Activated CD4-positive, CD25-positive, alpha-beta regulatory T cell treated with anti-CD3 and anti-CD28 coated beads, Interleukin-2, amount 50 U/mL, for 16 hours (primary cell): ENCODE data around the gene APOH.

Experiments
- DNase-seq: peaks from one replicate; pipeline ENCODE4 v3.0.0-alpha.2; 2020; ENCODE audit warnings: low read depth, low spot score

The APOH gene

DNA sequence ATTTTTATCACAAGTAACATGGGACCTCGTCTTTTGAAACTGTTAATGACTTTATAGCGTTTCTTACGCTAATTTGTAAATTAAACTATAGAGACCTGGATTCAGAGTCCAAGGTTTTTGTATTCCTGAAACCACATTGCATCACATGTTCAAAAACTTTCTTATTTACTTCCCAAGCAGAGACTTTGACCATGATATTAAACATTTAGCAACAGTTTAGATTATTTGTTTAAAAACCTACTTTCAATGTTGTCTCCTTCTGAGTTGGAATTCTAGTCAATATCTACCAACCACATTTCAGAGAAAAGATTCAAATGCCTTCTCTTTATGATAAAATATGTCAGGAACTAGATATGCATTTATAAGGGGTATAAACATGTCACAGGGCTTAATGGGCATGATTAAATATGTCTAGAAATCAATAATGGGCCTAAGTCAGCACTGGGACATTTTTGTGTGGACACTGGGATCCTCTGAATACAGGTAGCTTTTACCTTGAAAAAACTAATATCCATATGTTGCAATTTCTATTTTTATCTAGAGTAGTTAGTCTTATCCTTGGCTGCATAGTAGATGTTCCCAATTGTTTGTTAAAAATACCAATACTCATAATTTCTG, 6.3 kb upstream of the APOH start:
- no peak for DNase-seq

- no peak for DNase-seq
Observed at GRCh38 chr17:66234611-66235010, 5.4 kb upstream of the APOH start.

- no peak for DNase-seq
Observed at GRCh38 chr17:66233023-66233753, 4.0 kb upstream of the APOH start.

DNA sequence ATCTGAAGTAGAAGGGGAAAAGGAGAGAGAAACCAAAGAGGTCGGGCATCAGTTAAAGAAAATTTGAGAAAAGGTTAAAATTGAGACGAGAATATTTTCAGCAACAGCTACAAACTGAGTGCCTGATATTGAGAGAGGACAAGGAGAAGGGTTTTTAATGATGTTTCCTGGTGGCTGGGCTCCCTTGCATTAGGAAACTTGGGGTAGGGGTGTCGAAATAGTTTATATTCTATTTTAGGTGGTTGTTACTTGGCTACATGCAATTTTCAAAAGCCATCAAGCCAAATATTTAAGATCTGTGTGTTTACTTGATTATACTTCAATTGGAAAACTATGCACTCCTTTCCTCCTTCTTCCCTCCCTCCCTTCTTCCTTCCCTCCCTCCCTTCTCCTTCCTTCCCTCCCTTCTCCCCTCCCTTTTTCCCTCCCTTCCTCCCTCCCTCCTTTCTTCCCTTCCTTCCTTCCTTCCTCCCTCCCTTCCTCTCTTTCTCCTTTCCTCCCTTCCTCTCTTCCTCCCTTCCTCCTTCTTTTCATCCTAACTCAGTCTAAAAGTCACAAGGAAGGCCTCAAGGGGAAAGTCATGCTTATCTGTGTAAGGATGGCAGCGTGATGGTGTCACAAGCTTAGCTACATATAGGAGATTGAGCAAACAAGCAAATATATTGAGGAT, 1.8 kb upstream of the APOH start:
- DNase-seq = no peak

GRCh38 chr17:66229783-66230538, 746 bp upstream of the APOH start:
- no peak for DNase-seq

GRCh38 chr17:66227212-66228045, 1.8 kb downstream of the APOH start:
- DNase-seq = no peak

DNA sequence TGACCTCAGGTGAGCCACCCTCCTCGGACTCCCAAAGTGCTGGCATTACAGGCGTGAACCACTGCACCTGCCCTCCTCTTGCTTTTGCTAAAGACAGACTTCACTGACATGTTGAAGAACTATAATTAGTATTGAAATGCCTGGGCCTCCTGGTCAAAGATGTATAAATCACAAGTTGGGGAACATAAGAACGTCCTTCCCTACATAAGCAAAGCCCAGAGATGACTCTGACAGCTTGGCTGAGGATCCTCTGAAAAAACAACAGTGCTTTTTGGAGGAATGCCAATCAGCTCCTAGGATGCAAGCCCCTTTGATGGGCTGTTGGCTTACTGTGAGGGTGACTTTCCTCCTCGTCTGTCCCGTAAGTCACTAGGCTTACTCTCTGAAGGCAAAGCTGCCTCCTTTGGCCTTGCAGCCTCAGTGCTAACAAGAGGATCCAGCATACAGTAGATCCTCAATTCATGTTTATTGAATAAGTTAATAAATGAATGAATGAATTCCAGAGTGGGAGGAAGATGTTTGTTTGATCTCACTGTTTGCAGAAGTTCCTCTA, 6.3 kb downstream of the APOH start:
- DNase-seq = no peak

DNA sequence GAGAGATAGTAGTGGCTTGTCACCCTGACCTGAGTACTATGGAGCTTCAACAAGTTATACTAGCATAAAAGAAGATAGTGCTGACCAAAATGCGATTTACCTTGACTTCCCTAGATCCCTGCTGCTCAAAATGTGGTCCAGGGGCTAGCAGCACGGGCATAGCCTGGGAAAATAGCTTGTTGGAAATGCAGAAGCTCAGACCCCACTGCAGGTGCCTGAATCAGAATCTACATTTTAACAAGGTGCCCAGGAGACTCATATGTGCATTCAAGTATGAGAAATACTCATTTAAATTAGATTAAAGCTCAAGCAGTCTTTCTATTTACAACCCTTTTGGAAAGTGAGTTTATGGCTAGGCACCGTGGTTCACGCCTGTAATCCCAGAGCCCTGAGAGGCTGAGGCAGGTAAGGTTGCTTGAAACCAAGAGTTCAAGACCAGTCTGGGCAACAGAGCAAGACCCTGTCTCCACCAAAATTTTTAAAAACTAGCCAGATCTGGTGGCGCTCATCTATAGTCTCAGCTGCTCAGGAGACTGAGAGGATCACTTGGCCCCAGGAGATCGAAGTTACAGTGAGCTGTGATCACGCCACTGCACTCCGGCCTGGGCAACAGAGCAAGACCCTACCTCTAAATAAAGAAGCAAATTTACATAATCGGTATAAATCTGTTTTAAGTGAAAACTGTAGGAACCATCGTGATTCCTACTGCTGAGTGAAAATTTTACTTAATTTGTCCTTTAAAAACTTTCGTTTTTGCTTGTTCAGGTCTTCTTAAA, 7.3 kb downstream of the APOH start:
- no peak for DNase-seq

DNA sequence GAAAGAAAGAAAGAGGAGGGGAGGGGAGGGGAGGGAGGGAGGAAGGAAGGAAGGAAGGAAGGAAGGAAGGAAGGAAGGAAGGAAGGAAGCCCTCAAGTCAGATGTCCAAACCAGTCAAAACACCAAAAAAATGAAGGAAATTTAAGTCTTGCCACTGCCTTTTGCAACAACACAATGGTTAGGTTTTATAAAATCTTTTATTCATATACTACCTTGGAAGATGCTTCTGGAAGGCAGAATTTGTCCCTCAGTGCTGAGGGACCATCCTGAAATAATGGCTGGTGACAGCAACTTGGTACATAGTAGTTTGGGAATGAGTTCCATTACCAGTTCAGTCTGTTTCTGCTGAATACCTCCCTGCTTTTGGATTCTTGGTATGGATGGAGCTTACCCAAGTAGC, 7.9 kb downstream of the APOH start:
- no peak for DNase-seq

DNA sequence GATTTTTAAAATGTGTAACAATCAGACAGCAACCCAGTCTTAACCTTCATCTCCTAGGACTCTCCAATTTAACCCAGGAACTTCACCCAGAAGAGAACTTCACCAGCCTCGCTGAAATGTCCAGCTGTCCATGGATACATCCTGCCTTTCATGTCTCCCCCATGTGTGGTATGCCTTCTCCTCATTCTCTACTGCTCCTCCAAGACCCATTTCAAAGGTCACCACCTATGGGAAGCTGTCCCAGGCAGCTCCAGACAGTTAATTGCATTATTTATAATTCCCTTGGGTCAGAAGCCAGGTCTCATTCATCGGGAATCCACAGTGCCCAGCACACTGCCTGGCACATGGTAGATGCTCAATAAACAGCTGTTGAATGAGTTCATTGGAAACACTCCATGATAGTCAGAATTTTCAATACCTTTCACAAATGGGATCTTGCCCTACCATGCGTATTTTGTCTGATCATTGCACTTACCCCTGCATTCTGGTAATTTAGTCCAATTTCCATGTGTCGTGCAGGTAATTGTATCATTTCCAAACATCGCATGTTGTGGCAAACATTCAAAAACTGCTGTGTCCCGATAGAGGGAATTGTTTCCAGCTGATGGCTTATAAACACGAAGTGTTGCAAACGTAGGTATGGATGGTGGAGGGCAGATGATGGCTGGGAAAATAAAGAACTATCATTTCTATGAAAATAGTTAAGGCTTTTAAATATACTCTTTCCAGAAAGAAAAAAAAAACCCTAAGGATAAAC, 9.0 kb downstream of the APOH start:
- no peak for DNase-seq

- no peak for DNase-seq
Observed at GRCh38 chr17:66215529-66215911, 13.7 kb downstream of the APOH start.

GRCh38 chr17:66214884-66215528, 14.2 kb downstream of the APOH start:
- DNase-seq = no peak

DNA sequence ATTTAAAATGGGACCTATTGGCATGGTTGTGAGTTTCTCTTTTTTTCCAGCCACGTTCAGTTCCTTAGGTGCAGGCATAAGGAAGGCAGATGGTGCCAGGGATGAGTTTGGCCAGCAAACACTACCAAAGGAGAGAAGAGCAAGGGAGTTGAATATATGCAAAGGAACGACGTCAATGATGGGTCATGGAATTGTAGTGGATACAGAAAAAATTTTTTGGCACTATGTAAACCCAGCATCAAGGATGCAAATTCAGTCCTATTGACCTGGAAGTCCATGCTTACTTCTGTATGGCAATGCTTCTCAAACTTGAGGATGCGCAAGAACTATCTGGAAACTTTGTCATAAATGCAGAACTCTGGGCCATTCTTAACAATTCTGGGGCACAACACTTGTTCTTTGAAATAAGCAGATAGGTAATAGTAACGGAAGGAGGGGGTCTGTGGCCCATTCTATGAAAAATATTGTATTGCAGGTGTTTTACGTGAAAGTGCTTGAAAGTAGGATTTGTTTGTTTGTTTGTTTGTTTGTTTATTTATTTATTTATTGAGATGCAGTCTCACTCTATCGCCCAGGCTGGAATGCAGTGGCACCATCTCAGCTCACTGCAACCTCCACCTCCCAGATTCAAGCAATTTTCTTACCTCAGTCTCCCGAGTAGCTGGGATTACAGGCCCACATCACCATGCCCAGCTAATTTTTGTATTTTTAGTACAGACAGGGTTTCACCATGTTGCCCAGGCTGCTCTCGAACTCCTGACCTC, 18.0 kb downstream of the APOH start:
- DNase-seq = no peak

GRCh38 chr17:66210208-66210574, 19.0 kb downstream of the APOH start:
- DNase-seq = no peak

DNA sequence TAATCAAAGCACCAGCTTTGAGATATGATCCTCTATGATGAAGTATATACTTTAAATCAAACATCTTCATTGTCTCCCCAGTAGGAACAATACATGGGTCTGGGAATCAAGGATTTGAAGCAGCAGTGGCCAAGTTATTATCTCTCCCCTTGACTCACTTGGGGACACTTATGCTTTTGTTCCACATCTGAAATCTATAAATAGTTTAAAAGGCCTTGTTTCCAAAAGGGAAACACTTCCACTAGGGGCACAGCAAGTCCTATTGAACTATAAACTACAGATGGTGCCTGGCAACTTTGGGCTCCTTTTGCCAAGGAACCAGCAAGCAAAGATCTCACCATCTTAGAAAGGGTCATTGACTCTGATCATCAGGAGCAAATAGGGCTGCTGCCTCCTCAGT, 21.3 kb downstream of the APOH start:
- DNase-seq = no peak

GRCh38 chr17:66203274-66204015, 25.8 kb downstream of the APOH start:
- no peak for DNase-seq

GRCh38 chr17:66200685-66201092, 28.5 kb downstream of the APOH start:
- DNase-seq = no peak

DNA sequence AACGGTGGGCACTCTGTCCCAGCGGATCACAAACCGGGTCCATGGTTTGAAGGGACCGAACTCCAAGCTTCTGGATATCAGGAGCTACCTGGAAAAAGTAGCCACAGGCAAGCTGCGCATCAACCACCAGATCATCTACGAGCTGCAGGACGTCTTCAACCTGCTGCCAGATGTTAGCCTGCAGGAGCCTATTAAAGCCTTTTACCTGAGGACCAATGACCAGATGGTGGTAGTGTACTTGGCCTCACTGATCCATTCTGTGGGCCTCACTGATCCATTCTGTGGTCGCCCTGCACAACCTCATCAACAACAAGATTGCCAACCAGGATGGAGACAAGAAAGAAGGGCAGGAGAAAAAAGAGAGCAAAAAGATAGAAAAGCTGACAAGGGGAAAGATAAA, 31.0 kb downstream of the APOH start:
- no peak for DNase-seq
